Measurements from ENCODE around the gene PDZK1IP1. TPM values are rescaled to one million over a fixed set of nuclear protein-coding genes. Genes with fewer than 3 reads are reported as not detected.

Gene PDZK1IP1
- total and polyA plus RNA-seq, 8 donors, result 0.88 to 54.0 (median 1.3) TPM

DNA sequence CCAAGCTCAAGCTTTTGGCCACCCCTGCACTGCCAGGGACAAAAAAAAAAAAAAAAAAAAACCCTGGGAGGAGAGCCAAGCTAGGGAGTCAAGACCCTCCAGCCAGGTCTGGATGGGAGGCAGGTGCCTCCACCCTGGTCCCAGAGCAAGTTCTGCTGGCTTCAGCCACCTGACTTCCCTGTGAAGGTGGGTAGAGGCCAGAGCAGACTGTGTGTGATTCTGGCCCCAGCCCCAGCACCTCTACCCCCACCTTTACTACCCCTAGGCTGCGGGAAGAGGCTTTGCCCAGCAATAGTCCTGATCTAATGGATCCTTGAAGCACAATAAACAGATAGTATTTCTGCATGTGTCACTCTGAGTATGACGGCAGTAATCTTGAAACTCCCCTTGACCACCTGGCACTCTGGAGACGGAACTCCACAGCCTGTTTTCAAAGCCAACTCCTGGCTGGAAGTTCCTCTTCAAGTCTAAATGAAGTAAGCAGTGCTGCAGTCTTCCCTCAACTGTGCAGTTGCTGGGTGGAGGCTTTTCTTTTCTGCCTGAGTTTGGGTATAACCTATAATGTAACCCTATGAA is 9.8 kb downstream of the PDZK1IP1 start:
- ATAC-seq (peak; percentile 5), DNase-seq (no peak)
- Histone ChIP-seq H3K9me3 (no peaks in the 10 kb centered on the region), H3K4me3 (peak overlapping the region in 1 of 2 donors; percentile 24), H3K4me1 (peaks cover 0 to 13% of the 10 kb centered on the region in 2 donors), H3K27ac (peak overlapping the region in 1 of 2 donors; percentile 48), H3K27me3 (peaks cover 0 to 15% of the 10 kb centered on the region in 2 donors), H3K36me3 (no peaks in the 10 kb centered on the region)
- TF ChIP-seq, protein P1, sequence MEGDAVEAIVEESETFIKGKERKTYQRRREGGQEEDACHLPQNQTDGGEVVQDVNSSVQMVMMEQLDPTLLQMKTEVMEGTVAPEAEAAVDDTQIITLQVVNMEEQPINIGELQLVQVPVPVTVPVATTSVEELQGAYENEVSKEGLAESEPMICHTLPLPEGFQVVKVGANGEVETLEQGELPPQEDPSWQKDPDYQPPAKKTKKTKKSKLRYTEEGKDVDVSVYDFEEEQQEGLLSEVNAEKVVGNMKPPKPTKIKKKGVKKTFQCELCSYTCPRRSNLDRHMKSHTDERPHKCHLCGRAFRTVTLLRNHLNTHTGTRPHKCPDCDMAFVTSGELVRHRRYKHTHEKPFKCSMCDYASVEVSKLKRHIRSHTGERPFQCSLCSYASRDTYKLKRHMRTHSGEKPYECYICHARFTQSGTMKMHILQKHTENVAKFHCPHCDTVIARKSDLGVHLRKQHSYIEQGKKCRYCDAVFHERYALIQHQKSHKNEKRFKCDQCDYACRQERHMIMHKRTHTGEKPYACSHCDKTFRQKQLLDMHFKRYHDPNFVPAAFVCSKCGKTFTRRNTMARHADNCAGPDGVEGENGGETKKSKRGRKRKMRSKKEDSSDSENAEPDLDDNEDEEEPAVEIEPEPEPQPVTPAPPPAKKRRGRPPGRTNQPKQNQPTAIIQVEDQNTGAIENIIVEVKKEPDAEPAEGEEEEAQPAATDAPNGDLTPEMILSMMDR (IDR thresholded peaks at IDR 0.05), result no peak
- intact Hi-C loops (cut with DNase I), result loop anchor here in 1 of 2 donors (10.0 kb wide), 1 partner anchor 255 kb away; the partner anchor contains the start of gene FOXD2

DNA sequence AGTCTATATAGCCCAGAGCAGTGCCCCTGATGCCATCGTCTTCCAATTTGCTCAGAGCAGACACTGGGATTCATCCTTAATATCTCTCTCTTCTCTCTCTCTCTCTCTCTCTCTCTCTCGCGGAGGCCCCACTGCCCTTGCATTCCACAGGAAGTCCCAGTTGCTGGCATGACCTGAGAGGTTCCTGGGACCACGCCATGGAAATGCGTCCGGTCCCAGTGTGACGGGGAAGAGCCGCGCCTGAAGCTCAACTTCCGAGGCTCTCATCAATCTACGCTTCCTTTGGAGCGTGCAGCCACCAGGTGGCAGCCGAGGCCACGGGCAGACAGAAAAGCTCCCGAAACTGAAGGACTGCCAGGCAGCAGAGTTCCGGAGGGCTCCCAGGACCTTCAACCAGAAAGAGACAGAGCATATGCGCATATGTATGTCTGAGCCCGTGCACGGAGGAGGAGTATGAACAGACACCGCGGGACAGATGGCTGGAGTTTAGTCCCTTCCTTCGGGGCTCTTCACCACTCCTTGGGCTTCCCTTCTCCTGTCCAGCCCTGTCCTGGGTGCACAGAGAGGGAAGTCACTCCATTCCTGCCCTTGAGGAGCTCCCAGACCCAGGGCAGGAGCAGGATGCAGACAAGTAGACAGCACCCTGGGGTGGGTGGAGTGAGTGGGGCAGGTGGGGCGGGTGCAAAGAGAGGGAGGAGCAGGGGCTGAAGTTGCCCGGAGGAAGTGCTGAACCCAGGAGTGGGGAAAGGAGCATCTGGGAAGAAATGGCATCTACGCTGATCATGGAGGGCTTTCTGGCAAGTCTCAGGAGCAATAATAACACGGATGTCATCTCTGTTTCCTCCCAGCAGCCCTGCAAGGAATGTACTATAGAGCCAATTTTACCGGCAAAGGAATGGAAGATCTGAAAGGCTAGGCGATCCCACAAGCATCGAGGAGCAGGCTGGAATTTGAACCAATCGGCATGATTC is 10.5 kb downstream of the PDZK1IP1 start:
- no peaks in the 10 kb centered on the region for H3K36me3 ChIP-seq
- DNase-seq (peak; percentile 86 to 95 (median 90)), ATAC-seq (peak; percentile 90)
- peak overlapping the region; percentile 24 for H3K4me3 ChIP-seq
- intact Hi-C loops (cut with DNase I), result no loop called here
- TF ChIP-seq, protein P1 (IDR thresholded peaks at IDR 0.05), result peak; percentile 75 to 82
- H3K4me1 ChIP-seq, result peaks cover 0 to 13% of the 10 kb centered on the region in 2 donors
- H3K27ac ChIP-seq, result peak overlapping the region in 1 of 2 donors; percentile 48
- H3K27me3 ChIP-seq, result peaks cover 0 to 15% of the 10 kb centered on the region in 2 donors
- no peaks in the 10 kb centered on the region for H3K9me3 ChIP-seq

DNA sequence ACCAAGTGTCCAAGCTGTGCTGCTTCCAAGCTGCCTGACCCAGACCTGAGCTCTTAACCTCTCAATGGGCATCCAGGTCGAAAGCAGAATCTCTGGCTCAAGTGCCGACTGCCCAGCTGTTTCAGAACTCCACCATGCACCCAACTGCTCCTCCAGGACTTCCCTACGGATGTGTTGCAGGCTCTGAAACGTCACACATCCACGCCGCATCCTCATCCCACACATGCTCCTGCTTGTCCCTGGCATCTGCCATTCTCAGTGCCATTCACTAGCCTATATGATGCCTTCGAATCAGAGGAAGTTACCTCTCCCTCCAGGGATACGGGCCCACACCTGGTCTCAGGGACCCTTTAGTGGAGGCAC is 11.2 kb downstream of the PDZK1IP1 start:
- ATAC-seq (no peak), DNase-seq (no peak)
- Histone ChIP-seq H3K4me3 (peak overlapping the region in 1 of 2 donors; percentile 24), H3K4me1 (peaks cover 0 to 13% of the 10 kb centered on the region in 2 donors), H3K36me3 (no peaks in the 10 kb centered on the region), H3K27me3 (peaks cover 0 to 21% of the 10 kb centered on the region in 2 donors), H3K9me3 (no peaks in the 10 kb centered on the region), H3K27ac (no peak overlapping the region)
- TF ChIP-seq, protein P1 (IDR thresholded peaks at IDR 0.05), result no peak
- intact Hi-C loops (cut with DNase I), result no loop called here

DNA sequence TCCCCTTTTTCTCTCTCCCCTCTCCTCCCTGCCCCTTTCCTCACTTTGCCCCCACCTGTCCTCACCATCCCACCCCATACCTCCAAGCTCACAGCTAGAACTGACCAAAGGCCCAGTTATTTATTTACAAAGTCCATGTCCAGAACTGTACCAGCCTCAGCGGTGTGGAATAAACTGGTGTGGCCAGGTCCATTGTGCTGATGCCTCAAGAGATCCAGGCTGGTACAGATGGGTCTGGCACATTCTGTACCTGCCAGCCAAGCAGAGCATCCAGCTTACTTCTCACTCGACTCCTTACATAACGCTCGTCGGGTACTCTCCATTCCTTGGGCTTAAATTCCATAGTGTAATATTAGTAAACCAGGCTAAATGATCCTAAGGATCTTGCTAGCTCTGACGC is 11.8 kb downstream of the PDZK1IP1 start:
- Histone ChIP-seq H3K27me3 (peaks cover 0 to 22% of the 10 kb centered on the region in 2 donors), H3K36me3 (no peaks in the 10 kb centered on the region), H3K4me3 (no peak overlapping the region), H3K27ac (no peak overlapping the region), H3K4me1 (peaks cover 0 to 13% of the 10 kb centered on the region in 2 donors), H3K9me3 (no peaks in the 10 kb centered on the region)
- ATAC-seq, result no peak
- TF ChIP-seq, protein P1 (IDR thresholded peaks at IDR 0.05), result no peak
- no peak for DNase-seq
- intact Hi-C loops (cut with DNase I), result no loop called here
